ENCODE measurements around the gene RTP3.

RTP3 gene

GRCh38 chr3:46504789-46505188 is 7.0 kb downstream of the RTP3 start:
- DNase-seq (ENCODE audit: low read depth) = no peak
- no peak overlapping the region for H3K4me3 ChIP-seq (replicated peaks; ENCODE audit: low read depth, low read length)
- no peak for TF ChIP-seq CTCF (IDR thresholded peaks at IDR 0.05; ENCODE audit: low read length, missing control alignments)

GRCh38 chr3:46505953-46506352 is 8.2 kb downstream of the RTP3 start:
- no peak overlapping the region for H3K4me3 ChIP-seq (replicated peaks; ENCODE audit: low read depth, low read length)
- no peak for TF ChIP-seq CTCF (IDR thresholded peaks at IDR 0.05; ENCODE audit: low read length, missing control alignments)
- no peak for DNase-seq (ENCODE audit: low read depth)

- DNase-seq (ENCODE audit: low read depth) = no peak
- no peak for TF ChIP-seq CTCF (IDR thresholded peaks at IDR 0.05; ENCODE audit: low read length, missing control alignments)
- no peak overlapping the region for H3K4me3 ChIP-seq (replicated peaks; ENCODE audit: low read depth, low read length)
These were observed 8.8 kb downstream of the RTP3 start for GRCh38 chr3:46506526-46506925.

GRCh38 chr3:46508850-46509591 is 11.2 kb downstream of the RTP3 start:
- no peak overlapping the region for H3K4me3 ChIP-seq (replicated peaks; ENCODE audit: low read depth, low read length)
- DNase-seq (ENCODE audit: low read depth) = no peak
- no peak for TF ChIP-seq CTCF (IDR thresholded peaks at IDR 0.05; ENCODE audit: low read length, missing control alignments)

GRCh38 chr3:46509661-46510187 is 11.9 kb downstream of the RTP3 start:
- DNase-seq (ENCODE audit: low read depth) = no peak
- H3K4me3 ChIP-seq (replicated peaks; ENCODE audit: low read depth, low read length) = no peak overlapping the region
- TF ChIP-seq CTCF (IDR thresholded peaks at IDR 0.05; ENCODE audit: low read length, missing control alignments) = no peak

- no peak for DNase-seq (ENCODE audit: low read depth)
- H3K4me3 ChIP-seq (replicated peaks; ENCODE audit: low read depth, low read length) = no peak overlapping the region
- TF ChIP-seq CTCF (IDR thresholded peaks at IDR 0.05; ENCODE audit: low read length, missing control alignments) = no peak
These were observed 14.5 kb downstream of the RTP3 start for GRCh38 chr3:46512191-46512749.

Data from fibroblast of pulmonary artery (primary cell).